Activated CD8-positive, alpha-beta T cell treated with anti-CD3 and anti-CD28 coated beads for 36 hours (primary cell): Measurements from ENCODE around the gene SYNM. TPM values are rescaled to one million over a fixed set of nuclear protein-coding genes. Genes with fewer than 3 reads are reported as not detected.
A peak's percentile ranks its signal among the peaks of the same experiment; 100 is the strongest.

Source experiments
- ATAC-seq: fragments of 200-7000 bp; cut with Tn5 transposase; one replicate; pipeline ENCODE4 v1.10.0; 2021; ENCODE audit warnings: mild to moderate bottlenecking, moderate library complexity
- CTCF ChIA-PET: fragments of 350-600 bp; sonication (Branson Sonifier 250); formaldehyde crosslinking; loops from one replicate; lab custom pipeline; 2021; ENCODE audit warnings: antibody characterized with exemption; lab: Charles Lee
- POLR2A ChIA-PET: fragments of 350-600 bp; sonication (Branson Sonifier 250); formaldehyde crosslinking; loops from one replicate; lab custom pipeline; 2021; ENCODE audit warnings: antibody characterized with exemption; lab: Charles Lee
- DNase-seq: peaks from one replicate; pipeline ENCODE4 v3.0.0-alpha.2; 2020
- H3K27ac Mint-ChIP-seq: one replicate; pipeline ENCODE4 v1.8.0; 2021; ENCODE audit warnings: mild to moderate bottlenecking, mixed read lengths
- H3K27me3 Mint-ChIP-seq: one replicate; pipeline ENCODE4 v1.8.0; 2021; ENCODE audit warnings: mixed read lengths
- H3K36me3 Mint-ChIP-seq: one replicate; pipeline ENCODE4 v1.8.0; 2021; ENCODE audit warnings: low read depth, mixed read lengths
- H3K4me1 Mint-ChIP-seq: one replicate; pipeline ENCODE4 v1.8.0; 2021; ENCODE audit warnings: low read depth, mixed read lengths
- H3K4me3 Mint-ChIP-seq: one replicate; pipeline ENCODE4 v1.8.0; 2021; ENCODE audit warnings: mild to moderate bottlenecking, moderate library complexity, mixed read lengths
- H3K9me3 Mint-ChIP-seq: one replicate; pipeline ENCODE4 v1.8.0; 2021; ENCODE audit warnings: mixed read lengths
- CTCF ChIP-seq: fragments of 200-600 bp; IDR thresholded peaks from one replicate; pipeline ENCODE4 v1.8.0; 2022; ENCODE audit warnings: antibody characterized with exemption, mild to moderate bottlenecking
- intact Hi-C: fragments of 100-400 bp; cut with micrococcal nuclease; formaldehyde crosslinking; loops from one replicate; pipeline ENCODE4 v1.10.0; 2022
- total RNA-seq, 2 experiments: library from RNA; stranded (reverse); gene quantifications; one replicate each; pipeline ENCODE4 v1.2.3, GENCODE V29; 2021

Gene SYNM
- total RNA-seq, 2 experiments from 2014 or later = 0.63 to 0.69 TPM

- no peak for TF ChIP-seq CTCF
- Mint-ChIP-seq H3K4me3 (no peak overlapping the region), H3K27me3 (peaks cover 45% of the 10 kb centered on the region), H3K4me1 (peaks cover 15% of the 10 kb centered on the region), H3K36me3 (no peaks in the 10 kb centered on the region), H3K27ac (no peak overlapping the region), H3K9me3 (no peaks in the 10 kb centered on the region)
- CTCF ChIA-PET = interaction anchor here (1.4 to 3.7 kb wide), 3 partner anchors 27 to 110 kb away, joined by 7 to 19 read pairs (median 10); no protein-coding TSS in a partner anchor
- no peak for DNase-seq
- POLR2A ChIA-PET = no interaction called here
- ATAC-seq = no peak
- intact Hi-C loops = loop anchor here (2.0 kb wide), 1 partner anchor 110 kb away; no protein-coding TSS in a partner anchor
These were observed 1.6 kb upstream of the SYNM start for GRCh38 chr15:99103279-99103678.

GRCh38 chr15:99105514-99106341 is 848 bp downstream of the SYNM start:
- POLR2A ChIA-PET = interaction anchor here (0.9 to 1.0 kb wide), 2 partner anchors 30 to 162 kb away, joined by 3 read pairs; no protein-coding TSS in a partner anchor
- ATAC-seq (peak; percentile 38), DNase-seq (peak; percentile 48)
- peak overlapping the region; percentile 16 for H3K27ac Mint-ChIP-seq
- intact Hi-C loops = no loop called here
- CTCF ChIA-PET = interaction anchor here (0.6 to 2.1 kb wide), 20 partner anchors 9 to 651 kb away, joined by 3 to 13 read pairs (median 3); partner anchors contain the start of gene TTC23
- H3K27me3 Mint-ChIP-seq = peaks cover 34% of the 10 kb centered on the region
- no peaks in the 10 kb centered on the region for H3K9me3 Mint-ChIP-seq
- peak overlapping the region; percentile 53 for H3K4me3 Mint-ChIP-seq
- TF ChIP-seq CTCF = no peak
- H3K4me1 Mint-ChIP-seq = peaks cover 18% of the 10 kb centered on the region
- H3K36me3 Mint-ChIP-seq = no peaks in the 10 kb centered on the region

- Mint-ChIP-seq H3K27ac (peak overlapping the region; percentile 16), H3K27me3 (peaks cover 30% of the 10 kb centered on the region), H3K9me3 (no peaks in the 10 kb centered on the region), H3K4me3 (peak overlapping the region; percentile 52), H3K36me3 (no peaks in the 10 kb centered on the region), H3K4me1 (peaks cover 21% of the 10 kb centered on the region)
- TF ChIP-seq CTCF = no peak
- intact Hi-C loops = no loop called here
- POLR2A ChIA-PET = interaction anchor here (1.0 kb wide), 1 partner anchor 161 kb away, joined by 3 read pairs; no protein-coding TSS in a partner anchor
- ATAC-seq (no peak), DNase-seq (peak; percentile 33)
- CTCF ChIA-PET = interaction anchor here (1.1 to 2.1 kb wide), 5 partner anchors 10 to 598 kb away, joined by 3 to 8 read pairs (median 4); no protein-coding TSS in a partner anchor
These were observed 1.7 kb downstream of the SYNM start for GRCh38 chr15:99106417-99107220.

GRCh38 chr15:99108993-99109392 is 4.1 kb downstream of the SYNM start:
- no peak for DNase-seq
- peaks cover 21% of the 10 kb centered on the region for H3K4me1 Mint-ChIP-seq
- H3K27ac Mint-ChIP-seq = no peak overlapping the region
- H3K36me3 Mint-ChIP-seq = no peaks in the 10 kb centered on the region
- no peak overlapping the region for H3K4me3 Mint-ChIP-seq
- ChIA-PET CTCF (interaction anchor here (1.1 kb wide), 1 partner anchor 104 kb away, joined by 3 read pairs; no protein-coding TSS in a partner anchor), POLR2A (no interaction called here)
- ATAC-seq = no peak
- H3K9me3 Mint-ChIP-seq = no peaks in the 10 kb centered on the region
- H3K27me3 Mint-ChIP-seq = peaks cover 17% of the 10 kb centered on the region
- intact Hi-C loops = no loop called here
- TF ChIP-seq CTCF = no peak
